ENCODE results near the gene SH2D3A.

Gene SH2D3A

GRCh38 chr19:6796278-6796677, 29.0 kb upstream of the SH2D3A start:
- TF ChIP-seq, protein P1, sequence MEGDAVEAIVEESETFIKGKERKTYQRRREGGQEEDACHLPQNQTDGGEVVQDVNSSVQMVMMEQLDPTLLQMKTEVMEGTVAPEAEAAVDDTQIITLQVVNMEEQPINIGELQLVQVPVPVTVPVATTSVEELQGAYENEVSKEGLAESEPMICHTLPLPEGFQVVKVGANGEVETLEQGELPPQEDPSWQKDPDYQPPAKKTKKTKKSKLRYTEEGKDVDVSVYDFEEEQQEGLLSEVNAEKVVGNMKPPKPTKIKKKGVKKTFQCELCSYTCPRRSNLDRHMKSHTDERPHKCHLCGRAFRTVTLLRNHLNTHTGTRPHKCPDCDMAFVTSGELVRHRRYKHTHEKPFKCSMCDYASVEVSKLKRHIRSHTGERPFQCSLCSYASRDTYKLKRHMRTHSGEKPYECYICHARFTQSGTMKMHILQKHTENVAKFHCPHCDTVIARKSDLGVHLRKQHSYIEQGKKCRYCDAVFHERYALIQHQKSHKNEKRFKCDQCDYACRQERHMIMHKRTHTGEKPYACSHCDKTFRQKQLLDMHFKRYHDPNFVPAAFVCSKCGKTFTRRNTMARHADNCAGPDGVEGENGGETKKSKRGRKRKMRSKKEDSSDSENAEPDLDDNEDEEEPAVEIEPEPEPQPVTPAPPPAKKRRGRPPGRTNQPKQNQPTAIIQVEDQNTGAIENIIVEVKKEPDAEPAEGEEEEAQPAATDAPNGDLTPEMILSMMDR (IDR thresholded peaks at IDR 0.05) = no peak

- TF ChIP-seq, protein P1 (IDR thresholded peaks at IDR 0.05) = no peak
These were observed 27.6 kb upstream of the SH2D3A start for GRCh38 chr19:6794686-6795431.

GRCh38 chr19:6793973-6794372, 26.7 kb upstream of the SH2D3A start:
- TF ChIP-seq, protein P1 (IDR thresholded peaks at IDR 0.05) = no peak

- TF ChIP-seq, protein P1 (IDR thresholded peaks at IDR 0.05) = no peak
These were observed 26.2 kb upstream of the SH2D3A start for GRCh38 chr19:6793411-6793810.

- TF ChIP-seq, protein P1 (IDR thresholded peaks at IDR 0.05) = no peak
These were observed 24.0 kb upstream of the SH2D3A start for GRCh38 chr19:6791237-6791636.

GRCh38 chr19:6790194-6791128, 23.2 kb upstream of the SH2D3A start:
- TF ChIP-seq, protein P1 (IDR thresholded peaks at IDR 0.05) = no peak

DNA sequence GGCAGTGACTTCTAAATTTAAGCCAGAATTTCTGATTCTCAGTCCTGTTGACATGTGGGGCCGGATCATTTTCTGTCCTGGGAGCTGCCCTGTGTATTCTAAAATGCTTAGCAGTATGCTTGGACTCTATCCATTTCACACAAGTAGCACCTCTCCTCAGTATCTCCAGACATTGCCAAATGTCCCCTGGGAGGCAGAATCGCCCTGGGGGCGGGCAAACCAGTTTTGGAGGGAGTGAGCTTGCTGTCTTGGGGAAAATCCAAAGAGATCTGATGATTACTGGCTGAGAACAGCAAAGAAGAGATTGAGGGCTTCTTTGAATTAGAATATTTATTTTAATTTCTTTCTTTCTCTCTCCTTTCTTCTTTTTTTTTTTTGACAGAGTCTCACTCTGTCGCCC, 21.7 kb upstream of the SH2D3A start:
- TF ChIP-seq, protein P1 (IDR thresholded peaks at IDR 0.05) = no peak
